ENCODE data around the gene LRIG3.

LRIG3 gene

DNA sequence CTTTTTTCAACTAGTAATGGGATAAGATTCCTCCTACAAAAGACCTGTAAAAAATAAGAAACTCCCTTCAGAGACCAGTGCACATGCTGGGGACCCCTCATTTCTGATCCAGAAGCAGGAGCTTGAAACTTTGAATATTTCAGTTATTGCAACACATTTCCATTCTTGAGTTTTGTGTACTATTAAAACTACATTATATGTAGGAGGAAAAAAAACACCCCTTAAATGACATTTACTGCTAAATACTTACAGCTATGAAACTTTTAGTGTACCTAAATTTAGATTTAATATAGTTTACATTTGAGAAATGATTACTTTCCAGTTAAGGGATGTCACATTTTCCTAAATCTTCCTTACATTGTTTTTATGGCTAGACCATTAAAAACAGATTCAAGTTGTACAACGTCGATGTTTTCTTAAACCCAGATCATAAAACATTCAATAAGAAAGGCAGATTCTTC, 4.1 kb downstream of the LRIG3 start:
- H3K4me3 ChIP-seq (ENCODE audit: low read depth, low read length) = no peak overlapping the region
- TF ChIP-seq, protein P1, sequence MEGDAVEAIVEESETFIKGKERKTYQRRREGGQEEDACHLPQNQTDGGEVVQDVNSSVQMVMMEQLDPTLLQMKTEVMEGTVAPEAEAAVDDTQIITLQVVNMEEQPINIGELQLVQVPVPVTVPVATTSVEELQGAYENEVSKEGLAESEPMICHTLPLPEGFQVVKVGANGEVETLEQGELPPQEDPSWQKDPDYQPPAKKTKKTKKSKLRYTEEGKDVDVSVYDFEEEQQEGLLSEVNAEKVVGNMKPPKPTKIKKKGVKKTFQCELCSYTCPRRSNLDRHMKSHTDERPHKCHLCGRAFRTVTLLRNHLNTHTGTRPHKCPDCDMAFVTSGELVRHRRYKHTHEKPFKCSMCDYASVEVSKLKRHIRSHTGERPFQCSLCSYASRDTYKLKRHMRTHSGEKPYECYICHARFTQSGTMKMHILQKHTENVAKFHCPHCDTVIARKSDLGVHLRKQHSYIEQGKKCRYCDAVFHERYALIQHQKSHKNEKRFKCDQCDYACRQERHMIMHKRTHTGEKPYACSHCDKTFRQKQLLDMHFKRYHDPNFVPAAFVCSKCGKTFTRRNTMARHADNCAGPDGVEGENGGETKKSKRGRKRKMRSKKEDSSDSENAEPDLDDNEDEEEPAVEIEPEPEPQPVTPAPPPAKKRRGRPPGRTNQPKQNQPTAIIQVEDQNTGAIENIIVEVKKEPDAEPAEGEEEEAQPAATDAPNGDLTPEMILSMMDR (IDR thresholded peaks at IDR 0.05; ENCODE audit: low read depth, low read length) = no peak
- DNase-seq = no peak
- H3K36me3 ChIP-seq = no peaks in the 10 kb centered on the region
- H3K27me3 ChIP-seq = peaks cover 17% of the 10 kb centered on the region
- no peaks in the 10 kb centered on the region for H3K9me3 ChIP-seq
- no peaks in the 10 kb centered on the region for H3K4me1 ChIP-seq

DNA sequence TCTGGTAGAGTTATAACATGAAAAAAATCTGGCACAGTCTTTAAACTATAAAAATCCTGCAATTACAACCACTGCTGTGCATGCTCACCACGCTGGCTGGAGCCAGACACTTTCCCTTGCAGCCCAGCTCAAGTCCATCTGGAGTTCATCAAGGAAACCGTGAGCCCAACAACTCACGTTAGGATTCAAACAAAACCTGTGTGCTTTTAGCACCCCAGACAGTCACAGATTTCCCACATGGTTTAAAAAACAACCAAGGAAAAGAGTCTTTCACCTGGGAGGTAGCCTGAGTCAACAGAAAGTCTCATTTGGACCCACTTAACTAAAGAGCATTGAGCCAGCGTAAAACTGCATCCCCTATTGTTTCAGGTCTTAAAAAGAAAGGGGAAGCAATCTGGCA, 4.7 kb downstream of the LRIG3 start:
- no peak for DNase-seq
- no peaks in the 10 kb centered on the region for H3K9me3 ChIP-seq
- TF ChIP-seq, protein P1 (IDR thresholded peaks at IDR 0.05; ENCODE audit: low read depth, low read length) = no peak
- no peaks in the 10 kb centered on the region for H3K36me3 ChIP-seq
- no peak overlapping the region for H3K4me3 ChIP-seq (ENCODE audit: low read depth, low read length)
- H3K27me3 ChIP-seq = peaks cover 17% of the 10 kb centered on the region
- no peaks in the 10 kb centered on the region for H3K4me1 ChIP-seq

DNA sequence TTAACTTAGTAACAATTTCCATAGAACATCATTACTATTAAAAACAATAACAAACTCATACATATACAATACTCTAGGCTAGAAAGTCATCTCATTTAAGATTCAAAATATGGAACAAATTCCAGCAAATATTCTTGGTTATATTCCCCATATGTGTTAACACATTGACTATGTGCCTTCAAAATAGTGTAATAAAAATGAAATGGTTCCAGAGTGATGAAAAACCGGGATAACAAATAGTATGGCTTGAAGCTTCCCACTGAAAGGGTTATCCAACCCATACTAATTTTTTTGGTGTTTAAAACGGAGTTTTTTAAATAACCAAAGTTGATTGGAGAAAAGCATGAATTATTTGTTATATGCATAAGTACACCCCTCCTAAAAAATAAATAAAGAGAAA, 5.3 kb downstream of the LRIG3 start:
- H3K9me3 ChIP-seq = no peaks in the 10 kb centered on the region
- no peak overlapping the region for H3K4me3 ChIP-seq (ENCODE audit: low read depth, low read length)
- DNase-seq = no peak
- H3K27me3 ChIP-seq = peaks cover 14% of the 10 kb centered on the region
- no peaks in the 10 kb centered on the region for H3K36me3 ChIP-seq
- H3K4me1 ChIP-seq = no peaks in the 10 kb centered on the region
- TF ChIP-seq, protein P1 (IDR thresholded peaks at IDR 0.05; ENCODE audit: low read depth, low read length) = no peak

DNA sequence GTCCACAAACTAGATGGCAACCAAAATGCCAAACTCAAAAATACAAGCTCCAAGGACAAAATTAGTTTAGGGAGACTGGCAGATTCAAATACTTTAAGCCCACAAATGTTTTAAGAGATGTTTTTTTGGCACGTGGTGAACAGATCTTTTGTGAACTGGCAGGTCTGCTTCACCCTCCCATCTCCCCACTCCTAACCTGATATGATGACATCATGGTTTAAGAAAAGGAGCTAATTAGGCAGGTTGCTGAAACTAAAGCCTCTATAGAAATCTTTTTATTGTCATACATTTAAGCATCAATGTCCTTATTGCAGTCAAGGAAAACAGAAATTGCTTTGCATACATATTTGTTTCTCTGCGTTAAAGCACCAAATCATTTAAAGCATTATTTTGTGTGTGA, 5.8 kb downstream of the LRIG3 start:
- Histone ChIP-seq H3K36me3 (no peaks in the 10 kb centered on the region), H3K9me3 (no peaks in the 10 kb centered on the region), H3K4me1 (no peaks in the 10 kb centered on the region), H3K27me3 (peaks cover 8% of the 10 kb centered on the region), H3K4me3 (ENCODE audit: low read depth, low read length) (no peak overlapping the region)
- TF ChIP-seq, protein P1 (IDR thresholded peaks at IDR 0.05; ENCODE audit: low read depth, low read length) = no peak
- DNase-seq = no peak

DNA sequence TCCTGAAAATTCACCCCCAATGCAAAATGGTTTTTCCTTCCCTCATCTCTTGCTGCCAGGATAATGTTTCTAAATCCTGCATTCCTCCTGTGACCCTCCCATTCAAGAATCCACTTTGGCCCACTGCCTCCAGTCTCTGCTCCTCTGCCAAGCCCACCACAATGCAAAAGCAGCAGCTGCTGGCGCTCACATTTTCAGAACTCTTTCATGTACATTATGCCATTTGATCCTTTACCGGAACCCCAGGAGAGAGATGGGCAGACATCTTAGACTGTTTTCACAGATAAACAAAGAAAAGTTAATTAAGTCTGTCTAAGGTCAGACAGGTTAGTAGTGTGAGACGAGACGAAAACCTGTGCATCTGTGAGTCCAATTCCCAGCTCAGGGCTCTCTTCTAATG, 12.9 kb downstream of the LRIG3 start:
- Histone ChIP-seq H3K4me1 (no peaks in the 10 kb centered on the region), H3K4me3 (ENCODE audit: low read depth, low read length) (no peak overlapping the region), H3K9me3 (no peaks in the 10 kb centered on the region), H3K36me3 (no peaks in the 10 kb centered on the region), H3K27me3 (no peaks in the 10 kb centered on the region)
- no peak for DNase-seq
- TF ChIP-seq, protein P1 (IDR thresholded peaks at IDR 0.05; ENCODE audit: low read depth, low read length) = no peak

DNA sequence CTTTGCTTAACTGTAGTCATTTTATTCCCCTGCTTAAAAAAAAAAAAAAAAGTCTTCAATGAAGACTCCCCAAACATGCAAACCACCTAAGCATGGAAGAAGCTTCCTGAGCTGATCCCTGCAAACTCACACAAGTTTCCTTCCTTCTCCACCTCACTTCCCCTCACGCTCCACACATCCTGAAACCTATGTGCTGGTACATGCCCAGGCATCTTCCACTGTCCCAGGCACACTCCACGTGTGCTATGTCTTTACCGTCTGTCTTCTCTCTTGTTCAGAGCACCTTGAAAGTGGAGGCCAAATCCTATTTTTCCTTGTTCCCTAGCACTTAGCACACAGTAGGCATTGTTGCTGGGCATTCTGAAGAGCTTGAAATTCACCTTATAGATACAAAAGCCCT, 13.4 kb downstream of the LRIG3 start:
- no peaks in the 10 kb centered on the region for H3K4me1 ChIP-seq
- H3K9me3 ChIP-seq = no peaks in the 10 kb centered on the region
- TF ChIP-seq, protein P1 (IDR thresholded peaks at IDR 0.05; ENCODE audit: low read depth, low read length) = no peak
- H3K27me3 ChIP-seq = no peaks in the 10 kb centered on the region
- DNase-seq = no peak
- H3K36me3 ChIP-seq = no peaks in the 10 kb centered on the region
- no peak overlapping the region for H3K4me3 ChIP-seq (ENCODE audit: low read depth, low read length)
